PFSK-1 (cell line): Measurements from ENCODE around the gene LATS1.

ENCODE experiments used
- FOXP2 ChIP-seq: optimal IDR thresholded peaks from 2 replicates; pipeline ENCODE3; 2011; ENCODE audit warnings: borderline replicate concordance, control low read depth, inconsistent platforms; ENCODE audit not compliant: insufficient read depth; ENCODE audit errors: extremely low read length, extremely low read depth
- POLR2AphosphoS5 ChIP-seq: IDR thresholded peaks from 2 replicates; pipeline ENCODE4 v1.6.1; 2012; ENCODE audit warnings: low read depth, mild to moderate bottlenecking, control low read depth, low read length, moderate library complexity
- REST ChIP-seq, 2 experiments: IDR thresholded peaks; 2 replicates each; pipeline versions ENCODE4 v1.6.1 to v1.8.0; 2011 to 2012; ENCODE audit warnings: low read depth in 2 of 2, low read length in 2 of 2, control low read depth in 1 of 2, inconsistent platforms in 1 of 2, mild to moderate bottlenecking in 1 of 2, moderate library complexity in 1 of 2; ENCODE audit not compliant: insufficient read depth in 1 of 2
- SIN3A ChIP-seq: IDR thresholded peaks from 2 replicates; pipeline ENCODE4 v1.6.1; 2012; ENCODE audit warnings: mild to moderate bottlenecking, low read length, moderate library complexity, borderline replicate concordance; ENCODE audit not compliant: insufficient read depth
- TAF1 ChIP-seq: IDR thresholded peaks from 2 replicates; pipeline ENCODE4 v1.6.1; 2012; ENCODE audit warnings: low read length, control low read depth, borderline replicate concordance; ENCODE audit not compliant: insufficient read depth

- TF ChIP-seq SIN3A (no peak), POLR2AphosphoS5 (no peak), REST (IDR thresholded peaks at IDR 0.05; ENCODE audit: insufficient read depth in 1 of 2, low read depth in 2 of 2, low read length in 2 of 2) (no peak), TAF1 (no peak), FOXP2 (no peak)
Measured at GRCh38 chr6:149716181-149716963, 1.5 kb downstream of the LATS1 start.
